HL-60/S4 treated with retinoic acid at 250 ng/mL for 4 days and 3 days (cell line): Measurements from ENCODE around the gene AKR1A1.
"Not testable (repeated sequence)": the region's sequence is repeated elsewhere in the genome, so short reads cannot be mapped to it uniquely, and the experiment has no call there.

ENCODE experiments used
- in situ Hi-C: fragments of 300-500 bp; cut with MboI; formaldehyde crosslinking; loops from 2 replicates; pipeline ENCODE4 v1.7.0; 2022; ENCODE audit warnings: low sequenced_read_pairs

AKR1A1 gene

GRCh38 chr1:45550401-45551351, at the start of gene AKR1A1:
Gene AKR1A1, plus strand, starts transcription at chr1:45550826. Its CDS starts 10,969 bp downstream, at chr1:45561795.
- in situ Hi-C loops = loop anchor here (25.0 kb wide), 1 partner anchor 538 kb away; the partner anchor contains the start of genes HECTD3 and UROD

GRCh38 chr1:45501505-45501859, 49.1 kb upstream of the AKR1A1 start:
- in situ Hi-C loops = no loop called here

- in situ Hi-C loops = no loop called here
These were observed 46.9 kb upstream of the AKR1A1 start for GRCh38 chr1:45503462-45504360.

- in situ Hi-C loops = loop anchor here (5.0 kb wide), 1 partner anchor 60 kb away; no protein-coding TSS in a partner anchor
These were observed 43.4 kb upstream of the AKR1A1 start for GRCh38 chr1:45507195-45507594.

- in situ Hi-C loops = loop anchor here (5.0 kb wide), 1 partner anchor 59 kb away; no protein-coding TSS in a partner anchor
These were observed 42.7 kb upstream of the AKR1A1 start for GRCh38 chr1:45507893-45508292.

- in situ Hi-C loops = loop anchor here (5.0 kb wide), 1 partner anchor 59 kb away; no protein-coding TSS in a partner anchor
These were observed 42.1 kb upstream of the AKR1A1 start for GRCh38 chr1:45508295-45509151.

- in situ Hi-C loops = no loop called here
These were observed 40.3 kb upstream of the AKR1A1 start for GRCh38 chr1:45510036-45510971.

- in situ Hi-C loops = no loop called here
These were observed 39.6 kb upstream of the AKR1A1 start for GRCh38 chr1:45510972-45511527.

GRCh38 chr1:45512641-45513054, 38.0 kb upstream of the AKR1A1 start:
- in situ Hi-C loops = no loop called here

GRCh38 chr1:45513532-45514260, 36.9 kb upstream of the AKR1A1 start:
- in situ Hi-C loops = not testable (repeated sequence)

- in situ Hi-C loops = no loop called here
These were observed 34.6 kb upstream of the AKR1A1 start for GRCh38 chr1:45516036-45516435.

GRCh38 chr1:45516465-45516864, 34.2 kb upstream of the AKR1A1 start:
- in situ Hi-C loops = no loop called here

GRCh38 chr1:45518366-45518765, 32.3 kb upstream of the AKR1A1 start:
- in situ Hi-C loops = not testable (repeated sequence)

- in situ Hi-C loops = no loop called here
These were observed 31.7 kb upstream of the AKR1A1 start for GRCh38 chr1:45518910-45519309.

- in situ Hi-C loops = not testable (repeated sequence)
These were observed 30.9 kb upstream of the AKR1A1 start for GRCh38 chr1:45519774-45520173.

- in situ Hi-C loops = no loop called here
These were observed 29.0 kb upstream of the AKR1A1 start, which contains the start of gene PRDX1 for GRCh38 chr1:45521413-45522323. Gene PRDX1, minus strand, starts transcription at chr1:45521884. Its CDS starts 2,841 bp downstream, at chr1:45519043.
